Measurements from ENCODE around the gene TIPRL. TPM values are rescaled to one million over a fixed set of nuclear protein-coding genes. Genes with fewer than 3 reads are reported as not detected.
A peak's percentile ranks its signal among the peaks of the same experiment; 100 is the strongest.

TIPRL gene
- total and polyA plus RNA-seq, 9 of the 15 experiments (the other 6 are each of a cell fraction or from before 2014, with no cell fraction given) = 41.4 to 90.2 (median 69.9) TPM

GRCh38 chr1:168225476-168226190 is 46.9 kb downstream of the TIPRL start, which contains the start of gene SFT2D2 (continued):
- TF ChIP-seq ELF2 (CRISPR knock-in tag; IDR thresholded peaks at IDR 0.05) (peak; percentile 90; the same call in 1 of the 2 replicates), COPS2 (conservative IDR thresholded peaks at IDR 0.05) (no peak), JUND (IDR thresholded peaks at IDR 0.05; ENCODE audit: borderline replicate concordance, low read depth, low read length) (peak; percentile 37; the same call in 1 of the 2 replicates), JUND (tag; IDR thresholded peaks at IDR 0.05; ENCODE audit: borderline replicate concordance, low read depth, low read length) (no peak; the same call in 2 of the 3 replicates), HBP1 (CRISPR knock-in tag; IDR thresholded peaks at IDR 0.05) (peak; percentile 72; the same call in 1 of the 2 replicates), TAF7 (tag; IDR thresholded peaks at IDR 0.05) (peak; percentile 29; the same call in 1 of the 2 replicates), SAFB2 (IDR thresholded peaks at IDR 0.05; ENCODE audit: borderline replicate concordance, low read depth, low read length, severe bottlenecking) (no peak), E2F3 (CRISPR knock-in tag; IDR thresholded peaks at IDR 0.05) (peak; percentile 96), CHD7 (IDR thresholded peaks at IDR 0.05; ENCODE audit: low read depth, low read length) (no peak), RBM34 (IDR thresholded peaks at IDR 0.05; ENCODE audit: borderline replicate concordance, insufficient read depth, low read length) (no peak), YY1 (IDR thresholded peaks at IDR 0.05; ENCODE audit: borderline replicate concordance in 1 of 3, control insufficient read depth in 1 of 3, extremely low read depth in 1 of 3, insufficient read depth in 3 of 3, insufficient read length in 1 of 3, insufficient replicate concordance in 2 of 3, low read depth in 1 of 3, low read length in 2 of 3) (peak in 2 of 3 experiments; percentile 64 to 68), ZNF766 (CRISPR knock-in tag; conservative IDR thresholded peaks at IDR 0.05) (peak; percentile 95), ZNF41 (CRISPR knock-in tag; conservative IDR thresholded peaks at IDR 0.05) (peak; percentile 55; the same call in 1 of the 2 replicates)
